Measurements from ENCODE around the gene PLEKHH1.

The PLEKHH1 gene

DNA sequence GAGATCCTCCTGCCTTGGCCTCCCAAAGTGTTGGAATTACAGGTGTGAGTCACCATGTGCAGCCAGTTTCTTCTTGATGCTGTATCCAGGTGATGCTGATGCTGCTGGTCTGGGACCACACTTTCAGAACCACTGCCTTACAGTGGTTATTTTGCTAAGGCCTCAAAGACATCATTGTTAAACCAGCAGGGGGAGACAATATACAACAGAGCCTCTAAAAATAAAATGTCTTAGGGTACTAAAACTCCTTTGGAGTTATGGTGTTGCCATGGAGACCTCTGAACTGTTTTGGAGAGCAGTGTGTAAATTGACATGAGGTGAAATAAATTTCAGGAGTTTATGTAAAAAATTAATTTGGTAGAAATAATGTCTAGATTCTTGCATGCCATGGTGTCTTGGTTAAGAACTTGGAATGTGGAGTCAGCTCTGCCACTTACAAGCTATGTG is 85.5 kb downstream of the PLEKHH1 start:
- Histone ChIP-seq H3K56ac (ENCODE audit: low read length) (no peak overlapping the region), H3K27ac (ENCODE audit: low read depth, low read length) (no peak overlapping the region), H2BK15ac (replicated peaks; ENCODE audit: low read depth) (no peak overlapping the region), H3K9ac (ENCODE audit: low read length) (no peak overlapping the region), H2BK120ac (ENCODE audit: low read depth, low read length) (no peak overlapping the region), H3K4me3 (ENCODE audit: low read length) (no peak overlapping the region), H3K79me1 (ENCODE audit: low read length) (no peaks in the 10 kb centered on the region), H3K18ac (ENCODE audit: low read length) (no peak overlapping the region), H3K4ac (ENCODE audit: low read depth, low read length) (no peak overlapping the region), H3K4me1 (ENCODE audit: control insufficient read depth, low read depth, low read length) (peaks cover 2% of the 10 kb centered on the region), H4K8ac (ENCODE audit: low read depth, low read length) (no peak overlapping the region), H3K79me2 (ENCODE audit: control insufficient read depth, insufficient read depth, low read length) (no peaks in the 10 kb centered on the region), H3K27me3 (ENCODE audit: insufficient read depth, low read length, poor library complexity) (no peaks in the 10 kb centered on the region), H3K23ac (ENCODE audit: low read length) (no peak overlapping the region), H4K5ac (ENCODE audit: low read length) (no peak overlapping the region), H2AK5ac (ENCODE audit: low read length) (no peak overlapping the region), H3K36me3 (ENCODE audit: control insufficient read depth, insufficient read depth, low read length) (no peaks in the 10 kb centered on the region), H3K4me2 (ENCODE audit: low read length) (no peak overlapping the region), H2BK5ac (ENCODE audit: low read length) (no peak overlapping the region)
- DNase-seq = peak; percentile 86

DNA sequence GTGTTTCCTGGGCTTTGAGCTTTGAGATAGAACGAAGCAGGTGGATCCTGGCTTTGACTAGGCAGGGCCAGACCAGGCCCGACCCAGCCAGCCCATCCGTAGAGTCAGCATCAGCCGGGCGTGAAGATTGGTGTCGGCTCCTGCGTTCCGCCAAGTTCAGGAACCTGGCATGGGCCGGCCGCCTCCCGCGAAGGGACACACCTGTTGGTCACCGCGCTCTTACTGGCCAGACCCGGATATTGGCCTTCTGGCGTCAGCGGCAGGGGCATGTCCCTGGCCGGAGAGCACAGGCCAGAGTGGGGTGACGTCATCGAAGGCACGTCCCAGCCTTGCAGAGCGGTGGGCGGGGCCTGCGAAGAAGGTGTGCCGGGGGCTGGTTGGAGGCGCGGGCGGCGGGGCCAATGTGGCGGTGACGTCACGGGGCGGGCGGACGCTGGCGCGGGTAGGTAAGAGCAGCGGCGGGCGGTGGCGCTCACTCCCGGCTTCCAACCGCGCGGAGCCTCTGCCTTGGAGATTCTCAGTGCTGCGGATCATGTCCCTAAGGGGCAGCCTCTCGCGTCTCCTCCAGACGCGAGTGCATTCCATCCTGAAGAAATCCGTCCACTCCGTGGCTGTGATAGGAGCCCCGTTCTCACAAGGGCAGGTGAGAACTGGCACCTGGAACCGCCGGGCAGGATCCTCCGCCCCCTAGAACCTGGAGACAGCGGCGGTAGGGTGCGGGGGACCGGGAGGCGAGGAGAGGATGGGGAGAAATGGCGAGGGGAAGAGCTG is 86.5 kb downstream of the PLEKHH1 start, which contains the start of gene ARG2:
ARG2 (plus strand) TSS at position 475 of the 771 bp plus-strand sequence; CDS start at position 533, 58 bp downstream.
- peak; percentile 99 for DNase-seq
- no CpG with 5 or more reads among the region's 62 CpGs for WGBS (ENCODE audit: extremely low coverage, insufficient coverage, low lambda C conversion rate)

DNA sequence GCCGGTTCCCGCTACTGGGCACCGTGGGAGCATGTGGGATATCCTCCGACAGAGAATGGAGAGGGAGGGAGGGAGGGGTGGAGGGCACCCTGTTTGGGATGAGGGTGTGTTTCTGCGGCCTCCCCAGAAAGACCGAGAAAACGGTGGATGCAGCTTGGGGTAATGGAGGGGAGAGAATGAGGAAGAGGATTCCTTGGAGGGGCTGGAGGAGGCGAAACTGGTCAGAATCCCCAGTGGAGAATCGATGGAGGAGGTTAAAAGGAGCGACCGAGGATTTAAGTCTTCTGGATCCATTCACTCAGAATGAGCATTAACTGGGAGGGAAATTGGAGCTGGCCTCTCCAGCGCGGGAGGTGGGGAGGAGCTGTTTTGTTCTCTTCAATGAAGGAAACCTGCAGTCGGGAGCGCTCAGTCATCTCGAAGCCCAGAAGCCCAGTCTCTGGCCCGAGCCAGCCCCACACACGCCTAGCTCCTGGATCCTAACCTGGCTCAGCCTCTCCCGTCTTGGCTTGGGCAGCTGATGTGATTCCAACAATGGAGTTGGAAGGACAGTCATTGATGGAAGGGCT is 87.2 kb downstream of the PLEKHH1 start:
- no peaks in the 10 kb centered on the region for H3K79me2 ChIP-seq (ENCODE audit: control insufficient read depth, insufficient read depth, low read length)
- H4K8ac ChIP-seq (ENCODE audit: low read depth, low read length) = no peak overlapping the region
- H3K27ac ChIP-seq (ENCODE audit: low read depth, low read length) = no peak overlapping the region
- no peaks in the 10 kb centered on the region for H3K36me3 ChIP-seq (ENCODE audit: control insufficient read depth, insufficient read depth, low read length)
- H3K23ac ChIP-seq (ENCODE audit: low read length) = peak overlapping the region; percentile 57
- peaks cover 2% of the 10 kb centered on the region for H3K4me1 ChIP-seq (ENCODE audit: control insufficient read depth, low read depth, low read length)
- no peaks in the 10 kb centered on the region for H3K79me1 ChIP-seq (ENCODE audit: low read length)
- H3K4ac ChIP-seq (ENCODE audit: low read depth, low read length) = no peak overlapping the region
- no peaks in the 10 kb centered on the region for H3K27me3 ChIP-seq (ENCODE audit: insufficient read depth, low read length, poor library complexity)
- DNase-seq = peak; percentile 70
- no peak overlapping the region for H2BK5ac ChIP-seq (ENCODE audit: low read length)
- no peak overlapping the region for H2BK15ac ChIP-seq (replicated peaks; ENCODE audit: low read depth)
- H3K9ac ChIP-seq (ENCODE audit: low read length) = peak overlapping the region; percentile 86
- WGBS (ENCODE audit: extremely low coverage, insufficient coverage, low lambda C conversion rate) = no CpG with 5 or more reads among the region's 19 CpGs
- peak overlapping the region; percentile 84 for H3K4me3 ChIP-seq (ENCODE audit: low read length)
- H4K5ac ChIP-seq (ENCODE audit: low read length) = no peak overlapping the region
- peak overlapping the region; percentile 86 for H3K4me2 ChIP-seq (ENCODE audit: low read length)
- no peak overlapping the region for H2AK5ac ChIP-seq (ENCODE audit: low read length)
- no peak overlapping the region for H2BK120ac ChIP-seq (ENCODE audit: low read depth, low read length)
- H3K56ac ChIP-seq (ENCODE audit: low read length) = peak overlapping the region; percentile 93
- H3K18ac ChIP-seq (ENCODE audit: low read length) = no peak overlapping the region

More for the DNA sequence above, 86.5 kb downstream of the PLEKHH1 start, which contains the start of gene ARG2:
- Histone ChIP-seq H3K36me3 (ENCODE audit: control insufficient read depth, insufficient read depth, low read length) (no peaks in the 10 kb centered on the region), H3K4me3 (ENCODE audit: low read length) (peak within 1 kb of the TSS; percentile 84), H4K5ac (ENCODE audit: low read length) (no peak within 1 kb of the TSS), H3K56ac (ENCODE audit: low read length) (peak within 1 kb of the TSS; percentile 93), H3K18ac (ENCODE audit: low read length) (no peak within 1 kb of the TSS), H3K27ac (ENCODE audit: low read depth, low read length) (no peak within 1 kb of the TSS), H4K8ac (ENCODE audit: low read depth, low read length) (no peak within 1 kb of the TSS), H3K27me3 (ENCODE audit: insufficient read depth, low read length, poor library complexity) (no peaks in the 10 kb centered on the region), H2BK15ac (replicated peaks; ENCODE audit: low read depth) (no peak within 1 kb of the TSS), H3K4ac (ENCODE audit: low read depth, low read length) (no peak within 1 kb of the TSS), H2AK5ac (ENCODE audit: low read length) (no peak within 1 kb of the TSS), H3K4me1 (ENCODE audit: control insufficient read depth, low read depth, low read length) (peaks cover 2% of the 10 kb centered on the region), H2BK5ac (ENCODE audit: low read length) (no peak within 1 kb of the TSS), H2BK120ac (ENCODE audit: low read depth, low read length) (no peak within 1 kb of the TSS), H3K4me2 (ENCODE audit: low read length) (peak within 1 kb of the TSS; percentile 86), H3K9ac (ENCODE audit: low read length) (peak within 1 kb of the TSS; percentile 86), H3K79me1 (ENCODE audit: low read length) (no peaks in the 10 kb centered on the region), H3K23ac (ENCODE audit: low read length) (peak within 1 kb of the TSS; percentile 57), H3K79me2 (ENCODE audit: control insufficient read depth, insufficient read depth, low read length) (no peaks in the 10 kb centered on the region)

GRCh38 chr14:67622675-67623074 is 89.6 kb downstream of the PLEKHH1 start:
- Histone ChIP-seq H3K4me1 (ENCODE audit: control insufficient read depth, low read depth, low read length) (peaks cover 2% of the 10 kb centered on the region), H3K79me1 (ENCODE audit: low read length) (no peaks in the 10 kb centered on the region), H3K9ac (ENCODE audit: low read length) (no peak overlapping the region), H3K56ac (ENCODE audit: low read length) (peak overlapping the region; percentile 4), H2BK120ac (ENCODE audit: low read depth, low read length) (no peak overlapping the region), H4K5ac (ENCODE audit: low read length) (no peak overlapping the region), H2BK15ac (replicated peaks; ENCODE audit: low read depth) (no peak overlapping the region), H3K4ac (ENCODE audit: low read depth, low read length) (no peak overlapping the region), H3K36me3 (ENCODE audit: control insufficient read depth, insufficient read depth, low read length) (no peaks in the 10 kb centered on the region), H3K18ac (ENCODE audit: low read length) (no peak overlapping the region), H3K27ac (ENCODE audit: low read depth, low read length) (no peak overlapping the region), H3K79me2 (ENCODE audit: control insufficient read depth, insufficient read depth, low read length) (no peaks in the 10 kb centered on the region), H3K27me3 (ENCODE audit: insufficient read depth, low read length, poor library complexity) (no peaks in the 10 kb centered on the region), H2BK5ac (ENCODE audit: low read length) (no peak overlapping the region), H2AK5ac (ENCODE audit: low read length) (no peak overlapping the region), H4K8ac (ENCODE audit: low read depth, low read length) (no peak overlapping the region), H3K23ac (ENCODE audit: low read length) (no peak overlapping the region), H3K4me3 (ENCODE audit: low read length) (no peak overlapping the region), H3K4me2 (ENCODE audit: low read length) (no peak overlapping the region)
- peak; percentile 97 for DNase-seq
- no CpG with 5 or more reads among the region's 4 CpGs for WGBS (ENCODE audit: extremely low coverage, insufficient coverage, low lambda C conversion rate)

GRCh38 chr14:67623114-67623513 is 90.0 kb downstream of the PLEKHH1 start:
- H3K4ac ChIP-seq (ENCODE audit: low read depth, low read length) = no peak overlapping the region
- no peaks in the 10 kb centered on the region for H3K36me3 ChIP-seq (ENCODE audit: control insufficient read depth, insufficient read depth, low read length)
- H3K18ac ChIP-seq (ENCODE audit: low read length) = peak overlapping the region; percentile 76
- H2BK5ac ChIP-seq (ENCODE audit: low read length) = no peak overlapping the region
- H3K56ac ChIP-seq (ENCODE audit: low read length) = peak overlapping the region; percentile 65
- no CpG with 5 or more reads among the region's 2 CpGs for WGBS (ENCODE audit: extremely low coverage, insufficient coverage, low lambda C conversion rate)
- no peak overlapping the region for H3K4me2 ChIP-seq (ENCODE audit: low read length)
- DNase-seq = peak; percentile 60
- H3K23ac ChIP-seq (ENCODE audit: low read length) = no peak overlapping the region
- H3K27ac ChIP-seq (ENCODE audit: low read depth, low read length) = no peak overlapping the region
- no peaks in the 10 kb centered on the region for H3K79me2 ChIP-seq (ENCODE audit: control insufficient read depth, insufficient read depth, low read length)
- no peak overlapping the region for H4K8ac ChIP-seq (ENCODE audit: low read depth, low read length)
- no peak overlapping the region for H2AK5ac ChIP-seq (ENCODE audit: low read length)
- H2BK120ac ChIP-seq (ENCODE audit: low read depth, low read length) = no peak overlapping the region
- no peaks in the 10 kb centered on the region for H3K27me3 ChIP-seq (ENCODE audit: insufficient read depth, low read length, poor library complexity)
- no peak overlapping the region for H3K9ac ChIP-seq (ENCODE audit: low read length)
- no peak overlapping the region for H3K4me3 ChIP-seq (ENCODE audit: low read length)
- H3K79me1 ChIP-seq (ENCODE audit: low read length) = no peaks in the 10 kb centered on the region
- peaks cover 2% of the 10 kb centered on the region for H3K4me1 ChIP-seq (ENCODE audit: control insufficient read depth, low read depth, low read length)
- H4K5ac ChIP-seq (ENCODE audit: low read length) = no peak overlapping the region
- H2BK15ac ChIP-seq (replicated peaks; ENCODE audit: low read depth) = no peak overlapping the region
